HEK293 (cell line): ENCODE data around the gene ZNF423.

Experiments used
- CTCF ChIA-PET: fragments of 350-600 bp; formaldehyde crosslinking; extraction: SDS; loops from one replicate; lab custom pipeline; 2021; ENCODE audit warnings: antibody characterized with exemption; lab: Yijun Ruan, JAX
- POLR2A ChIA-PET: fragments of 300-600 bp; formaldehyde crosslinking; extraction: SDS; loops from one replicate; lab custom pipeline; 2020; ENCODE audit warnings: antibody characterized with exemption, inconsistent platforms; lab: Yijun Ruan, JAX
- H3K27ac ChIP-seq: fragments of 200-500 bp; sonication (Bioruptor generic); 2 replicates; pipeline ENCODE4 v1.5.1; 2014; ENCODE audit warnings: low read depth, low read length, control low read depth, inconsistent platforms; ENCODE audit errors: extremely low read depth
- H3K36me3 ChIP-seq, 2 experiments: fragments of 200-500 bp in 1 of 2; sonication (Bioruptor generic) in 1 of 2; 1 replicate in 1 of 2; 2 replicates in 1 of 2; pipeline ENCODE4 v1.5.1; 2014 to 2017; ENCODE audit warnings: inconsistent platforms in 2 of 2, low read length in 2 of 2; ENCODE audit not compliant: control insufficient read depth in 2 of 2, insufficient read depth in 1 of 2
- H3K4me1 ChIP-seq: fragments of 200-500 bp; sonication (Bioruptor generic); 2 replicates; pipeline ENCODE4 v1.5.1; 2014; ENCODE audit warnings: mild to moderate bottlenecking, low read length, inconsistent platforms; ENCODE audit not compliant: control insufficient read depth, insufficient read depth
- H3K4me3 ChIP-seq: 2 replicates; pipeline ENCODE4 v1.5.1; 2011; ENCODE audit warnings: low read depth, mild to moderate bottlenecking, control low read depth, low read length, moderate library complexity
- H3K9me3 ChIP-seq: fragments of 200-500 bp; sonication (Bioruptor generic); 2 replicates; pipeline ENCODE4 v1.5.1; 2014; ENCODE audit warnings: low read depth, low read length, inconsistent platforms; ENCODE audit not compliant: control insufficient read depth, insufficient read depth
- BCL11B ChIP-seq: fragments of 450-650 bp; formaldehyde crosslinking; IDR thresholded peaks from 2 replicates; pipeline ENCODE4 v1.5.1; 2016; ENCODE audit warnings: low read depth, missing biosample characterization, missing genetic modification characterization
- GLI2 ChIP-seq: fragments of 450-650 bp; formaldehyde crosslinking; IDR thresholded peaks from 2 replicates; pipeline ENCODE4; 2017; ENCODE audit warnings: missing biosample characterization, missing genetic modification characterization, low read depth, borderline replicate concordance
- KLF1 ChIP-seq: fragments of 450-650 bp; formaldehyde crosslinking; IDR thresholded peaks from 2 replicates; pipeline ENCODE4 v1.5.1; 2016; ENCODE audit warnings: missing biosample characterization, missing genetic modification characterization
- KLF7 ChIP-seq: fragments of 450-650 bp; formaldehyde crosslinking; IDR thresholded peaks from 2 replicates; pipeline ENCODE4 v1.5.1; 2016; ENCODE audit warnings: missing biosample characterization, missing genetic modification characterization, borderline replicate concordance
- KLF8 ChIP-seq: fragments of 450-650 bp; formaldehyde crosslinking; IDR thresholded peaks from 2 replicates; pipeline ENCODE4 v1.5.1; 2016; ENCODE audit warnings: missing biosample characterization, missing genetic modification characterization
- SCRT1 ChIP-seq: fragments of 450-650 bp; formaldehyde crosslinking; IDR thresholded peaks from 2 replicates; pipeline ENCODE4 v1.5.1; 2016; ENCODE audit warnings: missing biosample characterization, missing genetic modification characterization, borderline replicate concordance
- ZBTB1 ChIP-seq: fragments of 450-650 bp; formaldehyde crosslinking; IDR thresholded peaks from 2 replicates; pipeline ENCODE4 v1.5.1; 2016; ENCODE audit warnings: missing biosample characterization, missing genetic modification characterization
- ZBTB8A ChIP-seq: fragments of 450-650 bp; formaldehyde crosslinking; IDR thresholded peaks from 2 replicates; pipeline ENCODE4 v1.5.1; 2016; ENCODE audit warnings: missing biosample characterization, missing genetic modification characterization
- ZNF112 ChIP-seq: fragments of 450-650 bp; formaldehyde crosslinking; IDR thresholded peaks from 2 replicates; pipeline ENCODE4 v1.5.0; 2017; ENCODE audit warnings: missing biosample characterization, missing genetic modification characterization
- ZNF174 ChIP-seq: fragments of 450-650 bp; formaldehyde crosslinking; IDR thresholded peaks from 2 replicates; pipeline ENCODE4 v1.5.0; 2017; ENCODE audit warnings: missing biosample characterization, mild to moderate bottlenecking, missing genetic modification characterization
- ZNF239 ChIP-seq: fragments of 450-650 bp; formaldehyde crosslinking; IDR thresholded peaks from 2 replicates; pipeline ENCODE4 v1.5.1; 2016; ENCODE audit warnings: missing biosample characterization, missing genetic modification characterization
- ZNF292 ChIP-seq: fragments of 450-650 bp; formaldehyde crosslinking; IDR thresholded peaks from 2 replicates; pipeline ENCODE4 v1.5.1; 2016; ENCODE audit warnings: low read depth, missing biosample characterization, missing genetic modification characterization, borderline replicate concordance
- ZNF311 ChIP-seq: fragments of 450-650 bp; formaldehyde crosslinking; IDR thresholded peaks from 2 replicates; pipeline ENCODE4 v1.5.1; 2017; ENCODE audit warnings: missing biosample characterization, missing genetic modification characterization, borderline replicate concordance
- ZNF391 ChIP-seq: fragments of 450-650 bp; formaldehyde crosslinking; IDR thresholded peaks from 2 replicates; pipeline ENCODE4 v1.5.1; 2016; ENCODE audit warnings: low read depth, missing biosample characterization, missing genetic modification characterization, borderline replicate concordance
- ZNF433 ChIP-seq: fragments of 450-650 bp; formaldehyde crosslinking; IDR thresholded peaks from 2 replicates; pipeline ENCODE4 v1.5.1; 2016; ENCODE audit warnings: missing biosample characterization, missing genetic modification characterization, low read depth
- ZNF473 ChIP-seq: fragments of 450-650 bp; formaldehyde crosslinking; IDR thresholded peaks from 2 replicates; pipeline ENCODE4 v1.5.1; 2017; ENCODE audit warnings: missing biosample characterization, missing genetic modification characterization
- ZNF544 ChIP-seq: fragments of 450-650 bp; formaldehyde crosslinking; IDR thresholded peaks from 2 replicates; pipeline ENCODE4 v1.5.0; 2017; ENCODE audit warnings: missing biosample characterization, missing genetic modification characterization
- ZNF629 ChIP-seq: fragments of 450-650 bp; formaldehyde crosslinking; IDR thresholded peaks from 2 replicates; pipeline ENCODE4 v1.5.1; 2017; ENCODE audit warnings: missing biosample characterization, missing genetic modification characterization
- ZNF707 ChIP-seq: fragments of 450-650 bp; formaldehyde crosslinking; IDR thresholded peaks from 2 replicates; pipeline ENCODE4 v1.5.1; 2016; ENCODE audit warnings: missing biosample characterization, missing genetic modification characterization
- ZNF776 ChIP-seq: fragments of 450-650 bp; formaldehyde crosslinking; IDR thresholded peaks from 2 replicates; pipeline ENCODE4 v1.5.0; 2017; ENCODE audit warnings: missing biosample characterization, missing genetic modification characterization, borderline replicate concordance
- ZSCAN23 ChIP-seq: fragments of 450-650 bp; formaldehyde crosslinking; IDR thresholded peaks from 2 replicates; pipeline ENCODE4 v1.5.1; 2016; ENCODE audit warnings: missing biosample characterization, missing genetic modification characterization
- TF ChIP-seq, protein P1 (sequence below): fragments of 450-650 bp; formaldehyde crosslinking; IDR thresholded peaks from 2 replicates; pipeline ENCODE4; 2016; ENCODE audit warnings: missing biosample characterization, missing genetic modification characterization
- TF ChIP-seq, protein P2 (sequence below): fragments of 450-650 bp; formaldehyde crosslinking; IDR thresholded peaks from 2 replicates; pipeline ENCODE4 v1.5.1; 2016; ENCODE audit warnings: missing biosample characterization, missing genetic modification characterization, low read depth
- TF ChIP-seq, protein P3 (sequence below): fragments of 450-650 bp; IDR thresholded peaks from 2 replicates; pipeline ENCODE4 v1.5.1; 2018; ENCODE audit warnings: missing biosample characterization, mild to moderate bottlenecking, missing genetic modification characterization

The ZNF423 gene

DNA sequence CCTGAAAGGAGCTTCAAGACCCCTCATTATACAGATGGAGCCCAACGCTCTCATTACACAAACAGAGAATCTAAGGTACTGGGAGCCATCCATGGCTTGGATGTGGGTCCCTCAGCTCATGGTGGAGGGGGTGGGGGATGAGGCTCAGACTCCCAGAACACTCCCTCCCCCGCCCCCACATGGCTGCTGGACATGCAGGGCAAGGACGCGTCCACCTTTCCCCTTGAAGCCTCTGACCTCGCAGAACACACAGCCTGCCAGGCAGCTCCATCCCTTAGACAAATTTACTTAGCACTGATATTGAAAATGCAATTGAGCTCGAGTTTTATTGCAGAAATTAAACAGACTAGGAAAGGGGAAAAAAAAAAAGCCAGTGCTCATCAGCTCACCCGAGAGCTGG, 203.9 kb downstream of the ZNF423 start:
- no peak overlapping the region for H3K27ac ChIP-seq
- TF ChIP-seq ZNF391 = no peak
- TF ChIP-seq ZNF776 (tag by site-specific recombination) = no peak
- TF ChIP-seq ZNF292 = no peak
- TF ChIP-seq ZSCAN23 (tag by site-specific recombination) = no peak
- no peak for TF ChIP-seq ZBTB1 (tag by site-specific recombination)
- no peak for TF ChIP-seq ZNF174 (tag by site-specific recombination)
- TF ChIP-seq SCRT1 (tag by site-specific recombination) = no peak
- no peak for TF ChIP-seq ZNF473 (tag by site-specific recombination)
- TF ChIP-seq, protein P1, sequence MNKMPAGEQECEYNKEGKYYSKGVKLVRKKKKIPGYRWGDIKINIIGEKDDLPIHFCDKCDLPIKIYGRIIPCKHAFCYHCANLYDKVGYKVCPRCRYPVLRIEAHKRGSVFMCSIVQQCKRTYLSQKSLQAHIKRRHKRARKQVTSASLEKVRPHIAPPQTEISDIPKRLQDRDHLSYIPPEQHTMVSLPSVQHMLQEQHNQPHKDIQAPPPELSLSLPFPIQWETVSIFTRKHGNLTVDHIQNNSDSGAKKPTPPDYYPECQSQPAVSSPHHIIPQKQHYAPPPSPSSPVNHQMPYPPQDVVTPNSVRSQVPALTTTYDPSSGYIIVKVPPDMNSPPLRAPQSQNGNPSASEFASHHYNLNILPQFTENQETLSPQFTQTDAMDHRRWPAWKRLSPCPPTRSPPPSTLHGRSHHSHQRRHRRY (tag by site-specific recombination) = no peak
- TF ChIP-seq ZNF707 (tag by site-specific recombination) = no peak
- TF ChIP-seq BCL11B = no peak
- TF ChIP-seq ZNF544 (tag by site-specific recombination) = no peak
- TF ChIP-seq ZBTB8A = no peak
- no peak for TF ChIP-seq ZNF629
- no peak overlapping the region for H3K4me3 ChIP-seq
- H3K9me3 ChIP-seq = no peaks in the 10 kb centered on the region
- ChIA-PET CTCF (interaction anchor here (0.7 kb wide), 1 partner anchor 270 kb away, joined by 6 read pairs; no protein-coding TSS in a partner anchor), POLR2A (no interaction called here)
- no peaks in the 10 kb centered on the region for H3K4me1 ChIP-seq
- H3K36me3 ChIP-seq = no peaks in the 10 kb centered on the region

DNA sequence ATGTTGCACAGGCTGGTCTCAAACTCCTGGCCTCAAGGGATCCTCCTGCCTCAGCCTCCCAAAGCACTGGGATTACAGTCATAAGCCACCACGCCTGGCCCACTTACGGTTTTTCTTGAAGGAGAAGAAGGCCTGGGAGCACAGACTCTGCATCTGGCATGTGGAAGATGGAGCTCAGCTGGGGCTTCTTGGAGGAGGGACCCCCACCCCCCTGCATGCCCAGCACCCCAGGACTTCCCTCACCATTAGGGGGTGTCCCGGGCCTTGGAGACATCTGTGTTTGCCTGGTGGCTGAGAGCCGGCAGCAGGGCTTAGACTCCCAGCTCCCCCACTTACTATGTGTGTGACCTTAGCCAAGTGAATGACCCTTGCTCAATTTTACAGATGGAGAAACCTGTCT, 204.7 kb downstream of the ZNF423 start:
- POLR2A ChIA-PET = no interaction called here
- CTCF ChIA-PET = no interaction called here
- Histone ChIP-seq H3K36me3 (no peaks in the 10 kb centered on the region), H3K4me3 (no peak overlapping the region), H3K9me3 (no peaks in the 10 kb centered on the region), H3K27ac (no peak overlapping the region), H3K4me1 (no peaks in the 10 kb centered on the region)
- TF ChIP-seq, protein P2, sequence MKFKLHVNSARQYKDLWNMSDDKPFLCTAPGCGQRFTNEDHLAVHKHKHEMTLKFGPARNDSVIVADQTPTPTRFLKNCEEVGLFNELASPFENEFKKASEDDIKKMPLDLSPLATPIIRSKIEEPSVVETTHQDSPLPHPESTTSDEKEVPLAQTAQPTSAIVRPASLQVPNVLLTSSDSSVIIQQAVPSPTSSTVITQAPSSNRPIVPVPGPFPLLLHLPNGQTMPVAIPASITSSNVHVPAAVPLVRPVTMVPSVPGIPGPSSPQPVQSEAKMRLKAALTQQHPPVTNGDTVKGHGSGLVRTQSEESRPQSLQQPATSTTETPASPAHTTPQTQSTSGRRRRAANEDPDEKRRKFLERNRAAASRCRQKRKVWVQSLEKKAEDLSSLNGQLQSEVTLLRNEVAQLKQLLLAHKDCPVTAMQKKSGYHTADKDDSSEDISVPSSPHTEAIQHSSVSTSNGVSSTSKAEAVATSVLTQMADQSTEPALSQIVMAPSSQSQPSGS (tag by site-specific recombination) = no peak
- TF ChIP-seq ZNF473 (tag by site-specific recombination) = no peak
- TF ChIP-seq, protein P3, sequence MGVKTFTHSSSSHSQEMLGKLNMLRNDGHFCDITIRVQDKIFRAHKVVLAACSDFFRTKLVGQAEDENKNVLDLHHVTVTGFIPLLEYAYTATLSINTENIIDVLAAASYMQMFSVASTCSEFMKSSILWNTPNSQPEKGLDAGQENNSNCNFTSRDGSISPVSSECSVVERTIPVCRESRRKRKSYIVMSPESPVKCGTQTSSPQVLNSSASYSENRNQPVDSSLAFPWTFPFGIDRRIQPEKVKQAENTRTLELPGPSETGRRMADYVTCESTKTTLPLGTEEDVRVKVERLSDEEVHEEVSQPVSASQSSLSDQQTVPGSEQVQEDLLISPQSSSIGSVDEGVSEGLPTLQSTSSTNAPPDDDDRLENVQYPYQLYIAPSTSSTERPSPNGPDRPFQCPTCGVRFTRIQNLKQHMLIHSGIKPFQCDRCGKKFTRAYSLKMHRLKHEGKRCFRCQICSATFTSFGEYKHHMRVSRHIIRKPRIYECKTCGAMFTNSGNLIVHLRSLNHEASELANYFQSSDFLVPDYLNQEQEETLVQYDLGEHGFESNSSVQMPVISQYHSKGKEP (tag by site-specific recombination) = no peak
- TF ChIP-seq KLF8 (tag by site-specific recombination) = no peak
- no peak for TF ChIP-seq ZNF433 (tag by site-specific recombination)
- TF ChIP-seq KLF7 (tag by site-specific recombination) = no peak
- TF ChIP-seq GLI2 = no peak
- TF ChIP-seq ZNF311 (tag by site-specific recombination) = no peak
- no peak for TF ChIP-seq KLF1
- no peak for TF ChIP-seq ZNF112 (tag by site-specific recombination)
- no peak for TF ChIP-seq ZNF239 (tag by site-specific recombination)
